HG02852 (cell line): ENCODE results near the gene KLHL30.

ENCODE experiments used
- ATAC-seq: cut with Tn5 transposase; IDR thresholded peaks from one replicate; pipeline ENCODE4 v1.9.1; 2021; ENCODE audit warnings: mild to moderate bottlenecking, moderate library complexity; ENCODE audit not compliant: unreplicated experiment

Gene KLHL30

GRCh38 chr2:238143239-238143951 lies 4.9 kb downstream of the KLHL30 start:
- ATAC-seq, result no peak

DNA sequence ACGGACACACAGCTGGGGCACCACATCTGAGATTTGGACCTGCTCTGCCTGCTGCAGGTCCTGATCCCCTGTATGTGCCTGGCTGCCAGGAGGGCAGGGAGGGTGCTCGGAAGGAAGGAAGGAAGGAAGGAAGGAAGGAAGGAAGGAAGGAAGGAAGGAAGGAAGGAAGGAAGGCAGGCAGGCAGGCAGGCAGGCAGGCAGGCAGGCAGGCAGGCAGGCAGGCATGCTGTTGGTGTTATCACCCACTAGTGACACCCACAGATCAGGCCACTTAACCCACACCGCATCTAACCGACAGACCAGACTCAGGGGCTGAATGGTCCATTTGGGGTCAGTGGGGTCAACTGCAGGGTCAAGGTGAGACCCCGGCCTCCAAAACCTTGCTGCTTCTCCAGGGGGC lies 5.8 kb downstream of the KLHL30 start:
- no peak for ATAC-seq

- ATAC-seq, result no peak
Observed at GRCh38 chr2:238145046-238145445, 6.6 kb downstream of the KLHL30 start.

DNA sequence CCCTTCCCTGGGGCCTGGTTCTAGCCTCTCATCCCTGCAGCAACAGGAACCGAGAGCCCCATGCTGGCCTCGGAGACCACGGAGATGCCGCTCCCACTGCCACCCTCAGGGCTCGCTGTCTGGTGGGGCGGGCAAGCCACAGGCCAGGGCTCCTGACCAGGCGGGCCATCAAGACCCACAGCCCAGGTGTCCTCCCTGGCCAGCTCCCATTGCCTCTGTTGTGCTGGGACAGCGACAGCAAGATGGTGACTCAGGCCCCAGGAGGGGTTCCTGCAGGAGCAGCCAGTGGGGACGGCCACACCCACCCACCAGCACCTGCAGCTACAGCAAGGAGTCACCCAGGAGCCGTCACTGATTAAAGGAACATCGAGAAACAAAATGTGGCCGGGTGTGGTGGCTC lies 7.4 kb downstream of the KLHL30 start:
- ATAC-seq, result no peak

GRCh38 chr2:238146884-238147544 lies 8.5 kb downstream of the KLHL30 start:
- no peak for ATAC-seq

DNA sequence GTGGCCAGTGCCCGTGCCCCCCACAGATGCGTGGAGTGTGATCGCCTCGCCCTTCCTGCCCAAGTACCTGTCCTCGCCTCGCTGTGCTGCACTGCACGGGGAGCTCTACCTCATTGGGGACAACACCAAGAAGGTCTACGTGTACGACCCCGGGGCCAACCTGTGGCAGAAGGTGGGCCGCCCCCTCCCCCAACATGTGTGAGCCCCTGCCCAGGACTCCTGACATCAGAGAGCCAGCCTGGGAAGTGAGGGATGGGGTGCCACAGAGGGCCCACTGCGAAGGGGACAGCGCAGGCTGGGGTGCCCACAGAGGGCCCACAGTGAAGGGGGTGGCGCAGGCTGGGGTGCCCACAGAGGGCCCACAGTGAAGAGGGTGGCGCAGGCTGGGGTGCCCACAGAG lies 10.5 kb downstream of the KLHL30 start:
- no peak for ATAC-seq

DNA sequence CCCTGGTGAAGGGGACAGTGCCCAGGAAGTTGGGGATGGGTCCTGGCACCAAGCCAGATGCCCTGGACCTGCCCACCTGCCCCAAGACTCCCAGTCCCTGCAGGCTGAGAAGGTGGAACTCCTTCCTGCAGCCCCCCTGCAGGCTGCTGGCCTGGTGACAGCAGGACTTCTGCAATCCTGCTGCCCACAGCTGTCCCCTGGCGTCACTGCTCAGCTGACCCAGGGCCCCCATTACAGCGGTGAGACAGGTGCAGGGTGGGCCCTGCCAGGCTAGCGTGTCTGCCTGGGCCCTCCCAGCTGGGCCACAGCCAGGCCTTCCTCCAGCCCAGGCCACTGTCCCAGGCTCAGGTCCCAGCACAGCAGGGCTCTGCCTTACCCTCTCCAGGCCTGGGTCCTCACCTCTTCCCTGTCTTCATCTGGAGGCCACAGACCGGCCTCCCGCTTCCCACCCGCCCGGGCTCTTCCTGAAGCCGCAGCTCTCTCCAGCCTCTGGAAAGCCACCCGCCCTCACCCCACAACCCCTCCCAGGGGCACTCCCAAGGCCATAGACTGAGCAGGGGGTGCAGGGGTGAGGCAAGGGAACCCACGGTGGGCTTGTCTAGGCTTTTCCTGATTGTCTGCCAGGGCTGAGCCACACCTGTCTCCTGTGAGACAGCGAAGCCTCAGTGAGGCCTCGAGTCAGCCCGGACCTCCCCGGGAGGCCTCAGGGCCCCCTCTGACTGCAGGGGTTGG lies 11.5 kb downstream of the KLHL30 start:
- no peak for ATAC-seq

- no peak for ATAC-seq
Observed at GRCh38 chr2:238150686-238151085, 12.2 kb downstream of the KLHL30 start.

GRCh38 chr2:238151205-238151604 lies 12.7 kb downstream of the KLHL30 start:
- no peak for ATAC-seq

DNA sequence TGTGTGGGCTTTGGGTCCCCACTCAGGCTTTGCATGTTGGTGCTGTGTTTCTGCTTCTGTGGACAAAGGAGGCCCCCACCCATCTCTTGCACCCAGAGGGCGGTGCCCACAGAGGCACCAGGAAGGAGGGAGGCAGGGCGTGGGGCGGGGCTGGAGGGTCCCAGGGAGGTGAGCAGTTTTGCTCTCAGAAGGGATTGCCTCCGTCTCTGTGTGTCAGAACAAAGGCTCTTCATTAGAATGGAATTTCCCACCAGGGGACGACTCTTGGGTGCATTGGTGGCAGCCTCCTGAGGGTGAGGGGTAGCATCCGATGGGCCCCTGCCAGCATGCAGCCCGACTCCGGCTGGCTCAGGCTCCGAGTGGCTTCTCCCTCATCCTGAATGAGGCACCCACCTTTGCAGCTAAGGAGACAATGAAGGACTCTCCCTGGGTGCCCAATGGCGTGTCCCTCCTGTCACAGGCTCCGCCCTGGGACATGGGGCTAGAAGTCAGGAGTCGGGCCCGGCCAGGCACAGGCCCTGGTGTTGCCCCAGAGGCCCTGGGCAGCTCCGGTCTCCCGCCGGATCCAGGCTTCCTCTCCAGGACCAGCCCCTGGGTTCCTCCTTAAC lies 13.3 kb downstream of the KLHL30 start:
- ATAC-seq, result no peak

DNA sequence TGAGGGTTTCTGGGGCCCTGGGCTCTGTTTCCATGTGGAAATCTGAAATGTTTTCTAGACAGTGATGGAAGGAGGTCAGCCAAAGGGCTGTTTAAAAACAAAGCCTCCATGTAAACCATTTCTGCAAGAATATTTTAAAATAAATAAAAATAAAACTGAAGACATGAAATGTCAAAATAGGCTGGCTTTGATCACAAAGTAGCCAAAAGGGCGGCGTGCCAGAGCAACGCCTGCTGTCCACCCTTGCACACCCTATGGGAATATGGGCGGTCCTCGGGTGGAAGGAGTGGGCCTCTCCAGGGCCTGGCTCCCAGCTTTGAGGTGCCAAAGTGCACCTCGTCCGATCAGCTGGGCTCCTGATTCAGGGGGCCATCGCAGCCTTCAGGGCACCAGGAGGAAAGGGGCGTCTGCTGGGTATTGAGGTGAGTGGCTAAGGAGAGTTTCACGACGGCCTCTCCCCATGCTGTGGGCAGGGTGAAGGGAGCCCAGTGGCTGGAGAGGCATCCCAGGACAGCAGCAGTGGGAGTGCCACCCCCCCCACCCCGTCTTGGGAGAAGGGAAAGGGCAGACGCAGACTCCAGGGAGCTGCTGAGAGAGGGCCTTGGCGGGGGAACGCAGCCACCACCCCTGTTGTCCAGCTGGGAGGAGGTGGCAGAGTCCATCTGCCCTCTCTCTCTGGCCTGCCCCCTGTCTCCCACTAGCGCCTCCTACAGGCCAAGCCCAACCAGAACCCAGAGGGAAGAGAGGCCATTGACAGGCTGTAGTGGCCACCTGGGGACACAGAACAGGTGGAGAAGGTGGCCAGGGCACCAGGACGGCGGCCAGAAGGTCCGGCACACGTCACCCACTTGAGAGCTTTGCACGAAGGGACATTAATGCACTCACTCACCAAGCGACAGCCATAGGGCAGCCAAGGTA lies 14.6 kb downstream of the KLHL30 start:
- no peak for ATAC-seq

DNA sequence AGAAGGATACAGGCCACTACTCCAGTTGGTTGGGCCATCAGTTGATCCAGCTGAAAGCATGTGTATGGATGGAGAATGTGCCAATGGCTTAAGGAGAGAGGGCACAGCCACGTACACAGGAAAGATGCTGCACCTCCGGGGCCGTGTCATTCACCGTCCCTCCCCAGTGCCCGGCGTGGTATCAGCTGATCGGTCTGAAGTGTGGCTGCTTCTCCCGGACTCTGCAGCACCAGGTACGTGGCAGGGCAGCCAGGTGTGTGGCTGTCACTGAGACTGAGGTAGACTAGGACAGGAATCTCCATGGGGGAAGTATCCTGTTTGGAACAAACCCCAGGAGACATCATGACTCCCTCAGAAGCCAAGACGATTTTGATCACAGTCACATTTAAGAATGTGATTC lies 16.1 kb downstream of the KLHL30 start:
- ATAC-seq, result no peak

GRCh38 chr2:238155051-238155760 lies 16.7 kb downstream of the KLHL30 start:
- no peak for ATAC-seq

GRCh38 chr2:238155761-238156694 lies 17.6 kb downstream of the KLHL30 start:
- no peak for ATAC-seq

DNA sequence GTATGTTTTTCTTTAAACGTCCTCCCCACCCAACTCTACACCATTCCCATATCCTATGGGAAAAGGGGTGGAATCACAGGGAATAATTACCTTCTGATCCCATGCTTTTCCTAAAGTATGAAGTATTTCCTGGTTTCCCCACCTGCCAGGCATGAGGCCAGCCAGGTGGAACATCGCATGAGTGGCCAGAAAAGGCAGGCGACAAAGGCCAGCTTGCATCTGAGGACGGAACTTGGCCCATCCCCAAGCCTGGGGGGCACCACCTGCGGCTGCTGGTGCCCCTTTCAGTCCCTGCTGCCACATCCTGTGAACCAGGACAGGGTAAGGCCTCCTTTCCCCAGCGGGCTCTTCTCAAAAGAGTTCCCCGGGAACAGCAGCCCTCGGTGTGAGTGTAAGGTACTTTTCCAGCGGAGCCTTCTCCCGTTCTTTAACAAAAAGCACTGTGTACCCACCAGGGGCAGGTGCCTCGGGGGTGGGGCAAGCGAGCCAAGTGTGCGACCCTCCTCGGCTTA lies 19.1 kb downstream of the KLHL30 start:
- ATAC-seq, result no peak

GRCh38 chr2:238158018-238158508 lies 19.6 kb downstream of the KLHL30 start:
- no peak for ATAC-seq

GRCh38 chr2:238158509-238159070 lies 20.1 kb downstream of the KLHL30 start, which contains the start of gene ERFE:
TSS of gene ERFE (plus strand) at chr2:238158970. CDS start at chr2:238159008, 38 bp downstream.
- no peak for ATAC-seq

- ATAC-seq, result no peak
Observed at GRCh38 chr2:238159071-238159539, 20.6 kb downstream of the KLHL30 start.
